GM21528 (cell line): ENCODE data around the gene ABHD8.

ENCODE experiments used
- ATAC-seq: cut with Tn5 transposase; IDR thresholded peaks from one replicate; pipeline ENCODE4 v1.9.1; 2021; ENCODE audit warnings: mild to moderate bottlenecking, moderate library complexity; ENCODE audit not compliant: unreplicated experiment, low FRiP score

The ABHD8 gene

GRCh38 chr19:17323300-17323963, 20.2 kb upstream of the ABHD8 start:
- no peak for ATAC-seq

GRCh38 chr19:17322854-17323253, 19.6 kb upstream of the ABHD8 start:
- no peak for ATAC-seq

GRCh38 chr19:17321655-17322489, 18.6 kb upstream of the ABHD8 start:
- ATAC-seq, result no peak

GRCh38 chr19:17320435-17320834, 17.2 kb upstream of the ABHD8 start:
- no peak for ATAC-seq

GRCh38 chr19:17319473-17320238, 16.4 kb upstream of the ABHD8 start:
- ATAC-seq, result no peak

GRCh38 chr19:17318966-17319365, 15.7 kb upstream of the ABHD8 start:
- no peak for ATAC-seq

- no peak for ATAC-seq
Measured at GRCh38 chr19:17314007-17314593, 10.9 kb upstream of the ABHD8 start.

- no peak for ATAC-seq
Measured at GRCh38 chr19:17312189-17313113, 9.2 kb upstream of the ABHD8 start.

GRCh38 chr19:17311455-17312188, 8.4 kb upstream of the ABHD8 start:
- no peak for ATAC-seq

- no peak for ATAC-seq
Measured at GRCh38 chr19:17309965-17310461, 6.8 kb upstream of the ABHD8 start.

- ATAC-seq, result peak; percentile 62
Measured at GRCh38 chr19:17309198-17309964, 6.2 kb upstream of the ABHD8 start, which contains the start of gene DDA1. TSS of gene DDA1 (plus strand) at chr19:17309563. CDS start at chr19:17309655, 92 bp downstream.

- no peak for ATAC-seq
Measured at GRCh38 chr19:17307876-17308377, 4.7 kb upstream of the ABHD8 start.

- ATAC-seq, result no peak
Measured at GRCh38 chr19:17306285-17306714, 3.1 kb upstream of the ABHD8 start.

- peak; percentile 52 for ATAC-seq
Measured at GRCh38 chr19:17305517-17306284, 2.5 kb upstream of the ABHD8 start, which contains the start of gene MRPL34. TSS of gene MRPL34 (plus strand) at chr19:17305872. CDS start at chr19:17305893, 21 bp downstream.

- ATAC-seq, result no peak
Measured at GRCh38 chr19:17305216-17305516, 1.9 kb upstream of the ABHD8 start.

- no peak for ATAC-seq
Measured at GRCh38 chr19:17304386-17305215, 1.4 kb upstream of the ABHD8 start.
